ENCODE data around the gene CALR. TPM values are rescaled to one million over a fixed set of nuclear protein-coding genes. Genes with fewer than 3 reads are reported as not detected.
A peak's percentile ranks its signal among the peaks of the same experiment; 100 is the strongest.

Gene CALR
- total RNA-seq, 2 donors from 2014 or later, result 298 to 388 TPM

GRCh38 chr19:12933287-12934072 lies 4.9 kb upstream of the CALR start, which contains the start of gene FARSA:
FARSA (minus strand) TSS chr19:12933711; CDS start chr19:12933696, 15 bp downstream.
- H3K4me3 ChIP-seq, result peak within 1 kb of the TSS; percentile 77 to 97
- no peaks in the 10 kb centered on the region for H3K27me3 ChIP-seq
- peaks cover 0 to 1% of the 10 kb centered on the region in 2 donors for H3K36me3 ChIP-seq (replicated peaks in 1 of 2; ENCODE audit: insufficient read depth in 1 of 2, low read depth in 2 of 2)
- intact Hi-C loops (cut with DNase I), result no loop called here
- 0% methylated on average over 10 to 51 of the region's 51 CpGs for WGBS, 2 donors
- no peaks in the 10 kb centered on the region for H3K9me3 ChIP-seq
- H3K4me1 ChIP-seq, result peaks cover 30% of the 10 kb centered on the region
- peak within 1 kb of the TSS; percentile 62 to 84 (median 74) for H3K27ac ChIP-seq
- peak; percentile 93 to 95 (median 94) for DNase-seq
- TF ChIP-seq POLR2A (IDR thresholded peaks at IDR 0.05) (peak; percentile 56 to 81 (median 76)), CTCF (IDR thresholded peaks at IDR 0.05) (no peak)
- ATAC-seq, result peak; percentile 78

GRCh38 chr19:12935071-12935470 lies 3.3 kb upstream of the CALR start:
- no peak for TF ChIP-seq CTCF (IDR thresholded peaks at IDR 0.05)
- TF ChIP-seq POLR2A (IDR thresholded peaks at IDR 0.05), result no peak
- intact Hi-C loops (cut with DNase I), result no loop called here
- Histone ChIP-seq H3K27me3 (no peaks in the 10 kb centered on the region), H3K4me3 (no peak overlapping the region), H3K9me3 (no peaks in the 10 kb centered on the region), H3K27ac (no peak overlapping the region), H3K36me3 (replicated peaks in 1 of 2; ENCODE audit: insufficient read depth in 1 of 2, low read depth in 2 of 2) (no peaks in the 10 kb centered on the region), H3K4me1 (peaks cover 37% of the 10 kb centered on the region)
- ATAC-seq (no peak), DNase-seq (no peak)
- WGBS, 2 donors, result 87 to 91% methylated on average over 10 of the region's 10 CpGs

- Histone ChIP-seq H3K4me3 (no peak overlapping the region), H3K9me3 (no peaks in the 10 kb centered on the region), H3K4me1 (peaks cover 50% of the 10 kb centered on the region), H3K27ac (no peak overlapping the region), H3K27me3 (no peaks in the 10 kb centered on the region), H3K36me3 (replicated peaks in 1 of 2; ENCODE audit: insufficient read depth in 1 of 2, low read depth in 2 of 2) (peaks cover under 1 to 8% of the 10 kb centered on the region in 2 donors)
- WGBS, 2 donors, result 63 to 70% methylated on average over 6 to 7 of the region's 7 CpGs
- TF ChIP-seq CTCF (IDR thresholded peaks at IDR 0.05) (no peak), POLR2A (IDR thresholded peaks at IDR 0.05) (no peak)
- intact Hi-C loops (cut with DNase I), result no loop called here
- ATAC-seq (no peak), DNase-seq (no peak)
Observed at GRCh38 chr19:12936582-12936981, 1.8 kb upstream of the CALR start.

GRCh38 chr19:12937093-12937926 lies 1.1 kb upstream of the CALR start:
- peaks cover 4 to 8% of the 10 kb centered on the region in 2 donors for H3K36me3 ChIP-seq (replicated peaks in 1 of 2; ENCODE audit: insufficient read depth in 1 of 2, low read depth in 2 of 2)
- peak overlapping the region in 3 of 4 donors; percentile 33 to 95 (median 85) for H3K27ac ChIP-seq
- ATAC-seq (no peak), DNase-seq (peak in 3 of 4 donors; percentile 27 to 53 (median 49))
- H3K9me3 ChIP-seq, result no peaks in the 10 kb centered on the region
- no peaks in the 10 kb centered on the region for H3K27me3 ChIP-seq
- H3K4me1 ChIP-seq, result peaks cover 50% of the 10 kb centered on the region
- H3K4me3 ChIP-seq, result peak overlapping the region in 1 of 2 donors; percentile 14
- WGBS, 2 donors, result 20 to 27% methylated on average over 22 to 23 of the region's 23 CpGs
- TF ChIP-seq CTCF (IDR thresholded peaks at IDR 0.05), result no peak
- intact Hi-C loops (cut with DNase I), result no loop called here
